ENCODE results near the gene PDGFA. TPM values are rescaled to one million over a fixed set of nuclear protein-coding genes. Genes with fewer than 3 reads are reported as not detected.
A peak's percentile ranks its signal among the peaks of the same experiment; 100 is the strongest.

PDGFA gene
- total and polyA plus RNA-seq, 12 donors = 2.9 to 28.6 (median 13.6) TPM

GRCh38 chr7:476736-477360 lies 42.8 kb downstream of the PDGFA start:
- Histone ChIP-seq H3K36me3 (replicated peaks in 1 of 2) (no peaks in the 10 kb centered on the region), H3K9me3 (replicated peaks in 1 of 3) (no peaks in the 10 kb centered on the region), H3K4me3 (no peak overlapping the region), H3K27ac (no peak overlapping the region), H3K27me3 (no peaks in the 10 kb centered on the region), H3K4me1 (replicated peaks in 1 of 2) (peaks cover 0 to under 1% of the 10 kb centered on the region in 2 donors)
- intact Hi-C loops (cut with DNase I) = no loop called here
- TF ChIP-seq POLR2A (IDR thresholded peaks at IDR 0.05) (no peak), CTCF (IDR thresholded peaks at IDR 0.05) (no peak)
- DNase-seq = peak in 2 of 7 donors; percentile 1 to 7
- 85 to 95% (median 89%) methylated on average over 17 to 33 of the region's 33 CpGs for WGBS, 4 donors

- TF ChIP-seq CTCF (IDR thresholded peaks at IDR 0.05) (no peak), POLR2A (IDR thresholded peaks at IDR 0.05) (no peak)
- Histone ChIP-seq H3K4me1 (replicated peaks in 1 of 2) (peaks cover 0 to 4% of the 10 kb centered on the region in 2 donors), H3K36me3 (replicated peaks in 1 of 2) (no peaks in the 10 kb centered on the region), H3K9me3 (replicated peaks in 1 of 3) (no peaks in the 10 kb centered on the region), H3K27me3 (no peaks in the 10 kb centered on the region), H3K27ac (no peak overlapping the region), H3K4me3 (no peak overlapping the region)
- DNase-seq = peak in 2 of 7 donors; percentile 4 to 11
- intact Hi-C loops (cut with DNase I) = no loop called here
- 85 to 98% (median 92%) methylated on average over 9 to 15 of the region's 15 CpGs for WGBS, 4 donors
Observed at GRCh38 chr7:475951-476441, 43.6 kb downstream of the PDGFA start.

GRCh38 chr7:475425-475728 lies 44.3 kb downstream of the PDGFA start:
- Histone ChIP-seq H3K4me3 (no peak overlapping the region), H3K9me3 (replicated peaks in 1 of 3) (no peaks in the 10 kb centered on the region), H3K4me1 (replicated peaks in 1 of 2) (peaks cover 0 to 4% of the 10 kb centered on the region in 2 donors), H3K27ac (no peak overlapping the region), H3K27me3 (no peaks in the 10 kb centered on the region), H3K36me3 (replicated peaks in 1 of 2) (no peaks in the 10 kb centered on the region)
- peak in 1 of 7 donors; percentile 5 for DNase-seq
- 88 to 100% (median 98%) methylated on average over 1 to 6 of the region's 7 CpGs for WGBS, 4 donors
- TF ChIP-seq POLR2A (IDR thresholded peaks at IDR 0.05) (no peak), CTCF (IDR thresholded peaks at IDR 0.05) (no peak)
- intact Hi-C loops (cut with DNase I) = no loop called here

- Histone ChIP-seq H3K27me3 (no peaks in the 10 kb centered on the region), H3K27ac (no peak overlapping the region), H3K4me3 (no peak overlapping the region), H3K9me3 (replicated peaks in 1 of 3) (no peaks in the 10 kb centered on the region), H3K4me1 (replicated peaks in 1 of 2) (peaks cover 0 to 4% of the 10 kb centered on the region in 2 donors), H3K36me3 (replicated peaks in 1 of 2) (no peaks in the 10 kb centered on the region)
- no peak for TF ChIP-seq POLR2A (IDR thresholded peaks at IDR 0.05)
- TF ChIP-seq CTCF (IDR thresholded peaks at IDR 0.05) = no peak
- 85 to 88% (median 86%) methylated on average over 21 to 23 of the region's 23 CpGs for WGBS, 4 donors
- intact Hi-C loops (cut with DNase I) = no loop called here
- DNase-seq = peak in 2 of 7 donors; percentile 7 to 9
Observed at GRCh38 chr7:474605-475424, 44.8 kb downstream of the PDGFA start.
